Esophagus muscularis mucosa (tissue), 3 donors: ENCODE data around the gene TMEM132C.

ENCODE experiments used
- POLR2A ChIP-seq: fragments of 450-650 bp; IDR thresholded peaks from one replicate; pipeline ENCODE4 v1.6.1; 2017; ENCODE audit warnings: antibody characterized with exemption, moderate library complexity, mild to moderate bottlenecking, low read depth
- TF ChIP-seq, protein P1 (sequence below), 3 experiments: fragments of 200-600 bp in 2 of 3; fragments of 450-650 bp in 1 of 3; sonication (generic) in 2 of 3; IDR thresholded peaks; one replicate each; pipeline ENCODE4 v1.5.1; 2017 to 2019; ENCODE audit warnings: antibody characterized with exemption in 3 of 3, mild to moderate bottlenecking in 2 of 3, moderate library complexity in 1 of 3

- TF ChIP-seq, protein P1, sequence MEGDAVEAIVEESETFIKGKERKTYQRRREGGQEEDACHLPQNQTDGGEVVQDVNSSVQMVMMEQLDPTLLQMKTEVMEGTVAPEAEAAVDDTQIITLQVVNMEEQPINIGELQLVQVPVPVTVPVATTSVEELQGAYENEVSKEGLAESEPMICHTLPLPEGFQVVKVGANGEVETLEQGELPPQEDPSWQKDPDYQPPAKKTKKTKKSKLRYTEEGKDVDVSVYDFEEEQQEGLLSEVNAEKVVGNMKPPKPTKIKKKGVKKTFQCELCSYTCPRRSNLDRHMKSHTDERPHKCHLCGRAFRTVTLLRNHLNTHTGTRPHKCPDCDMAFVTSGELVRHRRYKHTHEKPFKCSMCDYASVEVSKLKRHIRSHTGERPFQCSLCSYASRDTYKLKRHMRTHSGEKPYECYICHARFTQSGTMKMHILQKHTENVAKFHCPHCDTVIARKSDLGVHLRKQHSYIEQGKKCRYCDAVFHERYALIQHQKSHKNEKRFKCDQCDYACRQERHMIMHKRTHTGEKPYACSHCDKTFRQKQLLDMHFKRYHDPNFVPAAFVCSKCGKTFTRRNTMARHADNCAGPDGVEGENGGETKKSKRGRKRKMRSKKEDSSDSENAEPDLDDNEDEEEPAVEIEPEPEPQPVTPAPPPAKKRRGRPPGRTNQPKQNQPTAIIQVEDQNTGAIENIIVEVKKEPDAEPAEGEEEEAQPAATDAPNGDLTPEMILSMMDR (IDR thresholded peaks at IDR 0.05), result no peak
- TF ChIP-seq POLR2A, result no peak
Observed at GRCh38 chr12:128420163-128420562, 153.2 kb downstream of the TMEM132C start.
